OCI-M2 (cell line): ENCODE results near the gene FADS6.
"Not testable (repeated sequence)": the region's sequence is repeated elsewhere in the genome, so short reads cannot be mapped to it uniquely, and the experiment has no call there.

ENCODE experiments used
- DNase-seq: peaks from one replicate; lab custom pipeline; 2025; ENCODE audit not compliant: unreplicated experiment; lab: John Stamatoyannopoulos, UW

Gene FADS6

DNA sequence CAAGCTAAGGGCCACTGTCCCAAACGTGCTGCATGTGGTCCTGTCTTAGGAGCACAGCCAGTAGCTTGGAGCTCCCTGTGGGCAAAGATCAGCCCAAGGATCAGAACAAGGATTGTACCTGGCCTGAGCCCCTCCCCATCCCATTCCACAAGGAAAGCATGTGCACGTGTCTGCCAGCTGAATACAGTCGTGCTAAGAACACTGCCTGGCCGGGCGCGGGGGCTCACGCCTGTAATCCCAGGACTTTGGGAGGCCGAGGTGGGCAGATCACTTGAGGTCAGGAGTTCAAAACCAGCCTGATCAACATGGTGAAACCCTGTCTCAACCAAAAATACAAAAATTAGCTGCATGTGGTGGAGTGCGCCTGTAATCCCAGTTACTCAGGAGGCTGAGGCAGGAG is 23.4 kb downstream of the FADS6 start:
- DNase-seq, result not testable (repeated sequence)

DNA sequence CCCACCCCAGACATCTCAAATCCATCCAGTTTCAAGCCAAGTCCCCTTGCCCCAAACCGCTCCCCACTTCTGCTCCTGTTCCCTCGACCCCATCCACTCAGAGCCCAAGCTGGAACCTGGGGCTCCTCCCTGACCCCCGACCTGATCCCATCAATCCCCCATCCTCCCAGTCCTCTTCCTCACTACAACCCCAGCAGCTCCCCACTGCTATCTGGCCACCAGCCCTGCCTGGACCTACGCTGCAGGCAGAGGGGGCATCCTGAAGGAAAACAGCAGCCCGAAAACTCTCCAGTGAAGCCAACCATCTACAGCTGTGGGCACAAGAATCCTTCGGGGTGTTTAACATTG is 24.6 kb downstream of the FADS6 start:
- no peak for DNase-seq

- no peak for DNase-seq
These were observed 25.1 kb downstream of the FADS6 start for GRCh38 chr17:74868251-74868907.

DNA sequence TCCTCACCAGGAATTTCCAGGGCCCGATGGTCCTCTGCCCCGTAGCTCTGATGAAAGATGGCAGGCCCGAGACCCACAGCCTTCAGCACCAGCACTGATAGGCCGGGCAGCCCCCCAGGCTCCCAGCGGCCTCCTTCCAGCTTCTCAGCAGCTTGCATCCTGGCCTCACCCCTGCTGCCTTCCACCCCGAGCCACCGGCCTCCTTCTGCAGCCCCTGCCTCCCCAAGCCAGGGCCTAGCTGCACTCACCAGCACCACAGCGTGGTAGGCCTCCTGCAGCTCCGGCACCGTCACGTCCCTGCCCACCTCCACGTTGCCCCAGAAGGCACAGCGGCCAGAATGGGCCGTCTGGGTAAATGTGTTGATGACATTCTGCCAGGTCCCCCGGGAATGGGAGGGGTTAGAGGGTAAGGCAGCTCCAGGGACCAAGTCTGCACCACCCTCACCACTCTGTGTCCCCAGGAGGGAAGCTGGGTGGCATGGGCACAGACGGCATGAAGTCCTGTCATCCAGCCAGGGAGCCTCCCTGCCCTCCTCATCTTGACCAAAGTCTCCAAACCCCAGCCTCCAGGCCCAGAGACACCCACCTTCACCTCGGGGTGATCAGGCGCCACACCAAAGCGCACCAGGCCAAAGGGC is 27.1 kb downstream of the FADS6 start:
- no peak for DNase-seq

DNA sequence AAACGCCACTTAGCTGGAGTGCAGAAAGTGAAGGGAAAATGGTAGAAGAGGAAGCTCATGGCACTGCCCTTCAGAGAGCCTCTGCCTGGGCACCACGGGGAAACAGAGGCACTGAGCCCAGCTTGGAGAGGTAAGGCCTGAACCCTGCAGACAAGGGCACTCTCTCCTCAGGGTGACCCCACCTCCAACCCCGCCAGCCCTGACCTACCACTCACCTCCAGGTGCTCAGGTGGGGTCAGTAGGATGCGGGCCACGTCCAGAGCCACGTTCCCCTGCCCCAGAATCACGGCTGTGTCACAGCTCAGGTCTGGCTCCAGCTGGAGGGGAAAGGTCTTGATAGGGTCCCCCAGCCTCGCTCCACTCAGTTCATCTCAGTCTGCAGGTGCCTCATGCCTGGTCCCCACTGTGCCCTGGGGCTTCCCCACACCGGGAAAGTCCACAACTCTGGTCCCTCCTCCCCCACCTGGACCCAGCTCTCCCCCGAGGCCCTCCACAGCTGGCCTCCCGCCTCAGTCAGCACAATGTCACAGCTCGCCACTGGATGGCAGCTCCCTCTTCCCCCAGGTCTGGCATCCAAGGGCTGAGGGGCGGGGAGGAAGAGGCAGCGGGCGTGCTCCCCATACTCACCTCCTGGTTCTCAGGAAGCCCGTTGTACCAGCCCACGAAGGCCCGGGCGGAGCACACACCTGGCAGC is 27.8 kb downstream of the FADS6 start:
- DNase-seq, result no peak

DNA sequence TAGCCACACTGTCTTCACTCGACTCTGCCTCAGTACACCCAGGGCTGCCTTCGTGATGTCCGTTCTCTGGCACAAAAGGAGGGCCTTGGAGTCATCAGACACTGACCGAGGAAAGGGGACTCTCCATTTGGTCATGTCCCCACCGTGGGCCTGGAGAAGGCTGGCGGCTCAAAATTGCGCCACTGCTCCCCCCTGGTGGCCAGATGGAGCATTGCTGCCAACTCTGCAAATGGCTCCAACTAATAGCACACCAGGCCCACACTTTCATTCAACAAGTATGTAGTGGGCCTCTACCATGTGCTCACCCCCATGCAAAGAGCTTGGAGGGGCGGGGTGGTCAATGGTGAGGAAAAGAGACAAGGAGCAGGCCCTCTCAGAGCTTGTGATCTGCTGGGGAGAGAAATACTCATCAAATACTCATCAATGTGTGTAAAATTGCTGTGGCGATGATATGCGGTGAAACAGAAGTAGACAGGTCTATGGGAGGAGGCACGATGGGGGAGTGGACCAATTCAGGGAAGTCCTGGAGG is 28.5 kb downstream of the FADS6 start:
- DNase-seq, result no peak

DNA sequence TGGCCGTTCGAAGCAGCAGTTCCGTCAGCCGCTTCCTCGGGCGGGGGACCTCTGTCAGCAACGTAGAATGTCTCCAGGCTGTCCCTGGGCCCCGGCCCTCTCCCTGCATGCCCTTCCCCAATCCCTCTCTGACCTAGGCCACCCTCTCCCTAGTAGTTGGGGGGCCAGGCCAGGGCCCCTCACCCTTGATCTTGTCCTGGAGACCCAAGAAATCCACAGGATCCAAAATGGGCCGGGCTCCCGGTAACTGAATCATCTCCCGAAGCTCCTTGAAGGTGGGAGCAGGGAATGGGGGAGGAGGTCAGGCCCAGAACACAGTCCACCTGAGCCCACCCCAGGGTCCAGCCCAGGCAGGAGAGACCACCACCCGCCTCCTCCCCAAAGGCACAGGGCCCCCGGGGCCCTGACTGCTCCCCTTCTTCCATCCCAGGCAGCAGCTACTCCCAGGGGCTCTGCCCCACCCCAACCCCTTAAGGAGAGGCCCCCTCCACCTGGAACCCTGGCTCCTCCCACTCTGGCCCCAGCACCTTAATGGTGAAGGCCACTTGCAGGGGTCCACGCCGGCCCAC is 29.1 kb downstream of the FADS6 start:
- no peak for DNase-seq

- DNase-seq, result no peak
These were observed 29.8 kb downstream of the FADS6 start for GRCh38 chr17:74863420-74864296.

GRCh38 chr17:74862919-74863318 is 30.5 kb downstream of the FADS6 start:
- no peak for DNase-seq

GRCh38 chr17:74862108-74862901 is 31.1 kb downstream of the FADS6 start:
- DNase-seq, result no peak

- DNase-seq, result no peak
These were observed 31.7 kb downstream of the FADS6 start for GRCh38 chr17:74861662-74862107.

DNA sequence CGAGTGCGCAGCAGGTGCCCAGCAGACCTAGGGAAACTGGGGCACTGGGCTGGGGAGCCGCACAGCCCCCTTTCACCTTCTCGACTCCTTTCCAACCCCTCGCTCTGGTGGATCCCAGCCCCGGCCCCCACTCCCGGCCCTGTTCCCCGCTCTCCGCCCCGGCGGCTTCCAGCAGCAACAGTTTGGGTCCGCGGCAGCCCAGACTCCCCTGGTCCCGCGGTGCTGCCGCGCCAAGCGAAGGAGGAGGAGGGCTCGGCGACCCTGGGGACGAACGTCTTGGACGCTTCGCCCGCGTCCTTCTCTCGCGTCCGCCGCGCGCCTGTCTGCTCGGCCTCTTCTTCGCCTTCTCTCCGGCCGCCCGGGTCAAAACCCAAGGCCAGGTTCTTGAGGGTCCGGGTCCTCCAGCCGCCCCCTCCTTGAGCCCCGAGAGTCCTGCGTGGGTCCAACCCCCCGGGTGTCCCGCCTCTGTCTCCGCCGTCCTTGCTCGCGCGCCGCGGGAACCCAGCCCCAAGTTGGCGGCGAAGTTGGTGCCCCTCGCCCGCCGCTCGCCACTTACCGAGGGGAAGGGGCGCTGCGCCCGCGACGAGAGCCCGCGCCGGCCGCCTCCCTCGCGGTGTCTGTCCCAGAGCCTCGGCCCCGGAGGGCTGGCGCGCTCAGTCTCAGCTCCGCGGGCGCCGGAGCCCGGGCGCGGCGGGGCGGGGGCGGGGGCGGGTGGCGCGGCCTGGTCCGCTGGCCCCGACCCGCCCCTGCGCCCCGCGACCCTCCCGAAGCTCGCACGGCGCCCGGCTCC is 32.4 kb downstream of the FADS6 start:
- DNase-seq, result no peak

DNA sequence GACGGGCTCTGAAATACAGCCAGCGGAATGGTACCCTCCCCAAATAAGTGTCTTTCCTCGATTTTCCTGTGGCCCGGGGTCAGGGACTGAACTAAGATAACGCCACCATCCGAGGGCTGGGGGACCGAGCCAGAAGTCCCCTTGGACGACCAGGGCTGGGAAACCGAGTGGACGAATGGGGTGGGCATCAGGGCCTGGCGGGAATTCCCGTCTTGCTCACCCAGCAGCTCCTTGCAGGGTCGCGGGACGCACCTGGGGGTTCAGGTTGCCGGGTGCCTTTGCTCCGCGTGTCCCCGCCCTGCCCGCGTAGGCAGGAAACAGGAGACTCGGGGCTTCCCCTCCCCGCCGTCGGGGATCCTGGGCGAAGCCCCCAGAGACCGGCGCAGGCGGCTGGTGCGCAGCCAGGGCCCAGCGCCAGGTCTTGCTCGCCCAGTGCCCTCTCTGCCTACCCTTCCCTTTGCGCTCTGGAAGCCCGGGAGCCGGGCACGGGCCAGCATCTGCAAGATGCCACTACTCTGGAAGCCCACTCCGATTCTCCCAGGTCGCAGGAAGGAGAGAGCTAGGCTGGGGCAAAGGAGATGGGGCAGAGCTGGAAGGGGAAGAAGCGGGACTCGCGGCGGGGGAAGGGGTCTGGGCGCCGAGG is 33.1 kb downstream of the FADS6 start:
- no peak for DNase-seq

- no peak for DNase-seq
These were observed 33.8 kb downstream of the FADS6 start, which contains the start of gene GRIN2C for GRCh38 chr17:74859459-74860228. Gene GRIN2C (minus strand): TSS chr17:74859885. CDS start chr17:74855092, 4,793 bp downstream.

DNA sequence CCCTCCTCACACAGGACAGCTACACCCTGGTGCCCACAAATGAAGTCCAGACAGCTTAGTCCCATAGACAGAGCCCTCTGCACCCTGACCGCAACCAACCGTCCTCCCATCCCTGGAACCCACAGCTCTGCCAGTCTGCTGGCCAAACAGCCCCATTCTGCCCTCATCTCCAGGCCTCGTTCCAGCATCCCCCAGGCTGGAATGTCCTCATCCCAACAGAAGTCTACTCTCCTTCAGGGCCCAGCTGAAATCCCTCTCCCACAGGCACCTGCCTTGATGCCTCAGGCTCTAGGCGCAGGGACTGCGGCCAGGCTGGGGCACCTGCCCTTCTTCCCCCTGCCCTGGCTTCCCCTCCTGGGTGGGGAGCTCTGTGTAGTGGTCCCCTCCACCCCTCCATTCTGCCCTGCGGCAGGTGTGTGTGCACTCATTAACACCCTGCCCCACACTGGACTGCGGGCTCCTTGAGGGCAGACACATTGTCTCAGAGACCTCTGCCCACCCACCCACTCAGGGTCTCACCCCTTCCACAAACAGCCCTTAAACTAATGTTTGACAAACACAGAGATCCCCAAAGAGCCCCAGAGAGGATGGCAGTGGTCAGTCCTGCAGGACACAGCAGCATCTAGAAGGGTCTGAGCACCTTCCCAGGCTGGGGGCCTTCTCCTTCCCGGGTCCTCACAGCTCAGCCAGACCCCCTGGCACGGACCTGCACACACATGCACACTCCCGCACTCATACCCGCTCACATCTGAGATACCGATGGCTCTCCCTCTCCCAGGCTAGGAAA is 34.6 kb downstream of the FADS6 start:
- no peak for DNase-seq

GRCh38 chr17:74857191-74857590 is 36.2 kb downstream of the FADS6 start:
- DNase-seq, result no peak

DNA sequence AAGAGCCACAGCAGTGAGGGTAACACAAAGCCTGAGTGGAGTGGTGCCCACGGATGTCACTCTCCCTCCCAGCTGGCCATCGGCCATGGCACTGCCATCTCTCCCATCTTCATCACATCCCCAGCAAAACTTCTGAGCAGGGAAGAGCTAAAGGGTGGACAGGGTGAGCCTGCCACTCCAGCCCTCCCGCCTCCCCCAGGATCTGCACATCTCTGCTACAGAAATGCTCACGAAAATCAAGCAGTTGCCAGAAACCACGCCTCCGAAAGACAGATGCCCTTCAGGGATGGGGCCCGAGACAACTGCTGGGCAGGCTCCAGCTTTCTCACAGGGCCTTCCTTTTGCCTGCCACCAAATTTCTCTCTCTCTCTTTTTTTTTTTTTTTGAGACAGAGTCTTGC is 37.3 kb downstream of the FADS6 start:
- DNase-seq, result no peak
